PC-3 (cell line): ENCODE measurements around the gene SYNGR4.

Experiments
- EZH2phosphoT487 ChIP-seq: fragments of 300-600 bp; sonication (generic); IDR thresholded peaks from 2 replicates; pipeline ENCODE4 v1.6.1; 2018; ENCODE audit warnings: mild to moderate bottlenecking, antibody characterized with exemption, low read length, borderline replicate concordance
- TF ChIP-seq, protein P1 (sequence below): fragments of 300-600 bp; sonication (generic); conservative IDR thresholded peaks from 2 replicates; pipeline ENCODE4 v1.5.1; 2017; ENCODE audit warnings: antibody characterized with exemption, low read depth, mild to moderate bottlenecking, low read length

GRCh38 chr19:48371367-48371766 lies 7.2 kb downstream of the SYNGR4 start:
- TF ChIP-seq, protein P1, sequence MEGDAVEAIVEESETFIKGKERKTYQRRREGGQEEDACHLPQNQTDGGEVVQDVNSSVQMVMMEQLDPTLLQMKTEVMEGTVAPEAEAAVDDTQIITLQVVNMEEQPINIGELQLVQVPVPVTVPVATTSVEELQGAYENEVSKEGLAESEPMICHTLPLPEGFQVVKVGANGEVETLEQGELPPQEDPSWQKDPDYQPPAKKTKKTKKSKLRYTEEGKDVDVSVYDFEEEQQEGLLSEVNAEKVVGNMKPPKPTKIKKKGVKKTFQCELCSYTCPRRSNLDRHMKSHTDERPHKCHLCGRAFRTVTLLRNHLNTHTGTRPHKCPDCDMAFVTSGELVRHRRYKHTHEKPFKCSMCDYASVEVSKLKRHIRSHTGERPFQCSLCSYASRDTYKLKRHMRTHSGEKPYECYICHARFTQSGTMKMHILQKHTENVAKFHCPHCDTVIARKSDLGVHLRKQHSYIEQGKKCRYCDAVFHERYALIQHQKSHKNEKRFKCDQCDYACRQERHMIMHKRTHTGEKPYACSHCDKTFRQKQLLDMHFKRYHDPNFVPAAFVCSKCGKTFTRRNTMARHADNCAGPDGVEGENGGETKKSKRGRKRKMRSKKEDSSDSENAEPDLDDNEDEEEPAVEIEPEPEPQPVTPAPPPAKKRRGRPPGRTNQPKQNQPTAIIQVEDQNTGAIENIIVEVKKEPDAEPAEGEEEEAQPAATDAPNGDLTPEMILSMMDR: no peak
- no peak for TF ChIP-seq EZH2phosphoT487
